ENCODE results near the gene TRA2B. TPM values are rescaled to one million over a fixed set of nuclear protein-coding genes. Genes with fewer than 3 reads are reported as not detected.

The TRA2B gene
- total RNA-seq, 1 donor from 2014 or later = 228 TPM

GRCh38 chr3:185900228-185900627 lies 37.6 kb downstream of the TRA2B start:
- no peak for TF ChIP-seq CTCF (IDR thresholded peaks at IDR 0.05; ENCODE audit: unreplicated experiment)

GRCh38 chr3:185896636-185897035 lies 41.2 kb downstream of the TRA2B start:
- Mint-ChIP-seq H3K27ac (no peak overlapping the region), H3K4me3 (no peak overlapping the region), H3K36me3 (no peaks in the 10 kb centered on the region), H3K4me1 (peaks cover 3% of the 10 kb centered on the region), H3K27me3 (ENCODE audit: low read depth) (no peaks in the 10 kb centered on the region), H3K9me3 (peaks cover 4% of the 10 kb centered on the region)
- TF ChIP-seq CTCF (IDR thresholded peaks at IDR 0.05; ENCODE audit: unreplicated experiment) = no peak
- no peak for DNase-seq (ENCODE audit: low spot score in 2 of 2, unreplicated experiment in 2 of 2)

More at GRCh38 chr3:185900228-185900627, 37.6 kb downstream of the TRA2B start:
- H3K27me3 Mint-ChIP-seq (ENCODE audit: low read depth) = no peaks in the 10 kb centered on the region
- peaks cover 4% of the 10 kb centered on the region for H3K9me3 Mint-ChIP-seq
- no peak overlapping the region for H3K4me3 Mint-ChIP-seq
- no peak for DNase-seq (ENCODE audit: low spot score in 2 of 2, unreplicated experiment in 2 of 2)
- H3K4me1 Mint-ChIP-seq = peaks cover 3% of the 10 kb centered on the region
- no peaks in the 10 kb centered on the region for H3K36me3 Mint-ChIP-seq
- H3K27ac Mint-ChIP-seq = no peak overlapping the region

GRCh38 chr3:185887066-185887465 lies 50.7 kb downstream of the TRA2B start:
- Mint-ChIP-seq H3K27me3 (ENCODE audit: low read depth) (no peaks in the 10 kb centered on the region), H3K27ac (no peak overlapping the region), H3K36me3 (no peaks in the 10 kb centered on the region), H3K9me3 (peaks cover 3% of the 10 kb centered on the region), H3K4me3 (no peak overlapping the region), H3K4me1 (no peaks in the 10 kb centered on the region)
- no peak for DNase-seq (ENCODE audit: low spot score in 2 of 2, unreplicated experiment in 2 of 2)
- no peak for TF ChIP-seq CTCF (IDR thresholded peaks at IDR 0.05; ENCODE audit: unreplicated experiment)

- DNase-seq (ENCODE audit: low spot score in 2 of 2, unreplicated experiment in 2 of 2) = no peak
- no peaks in the 10 kb centered on the region for H3K36me3 Mint-ChIP-seq
- no peaks in the 10 kb centered on the region for H3K27me3 Mint-ChIP-seq (ENCODE audit: low read depth)
- H3K27ac Mint-ChIP-seq = no peak overlapping the region
- H3K4me3 Mint-ChIP-seq = no peak overlapping the region
- H3K9me3 Mint-ChIP-seq = no peaks in the 10 kb centered on the region
- no peak for TF ChIP-seq CTCF (IDR thresholded peaks at IDR 0.05; ENCODE audit: unreplicated experiment)
- H3K4me1 Mint-ChIP-seq = no peaks in the 10 kb centered on the region
These were observed 53.2 kb downstream of the TRA2B start for GRCh38 chr3:185884641-185885040.

GRCh38 chr3:185881926-185882325 lies 55.9 kb downstream of the TRA2B start:
- Mint-ChIP-seq H3K36me3 (no peaks in the 10 kb centered on the region), H3K27me3 (ENCODE audit: low read depth) (no peaks in the 10 kb centered on the region), H3K27ac (no peak overlapping the region), H3K9me3 (no peaks in the 10 kb centered on the region), H3K4me1 (peaks cover 2% of the 10 kb centered on the region), H3K4me3 (no peak overlapping the region)
- TF ChIP-seq CTCF (IDR thresholded peaks at IDR 0.05; ENCODE audit: unreplicated experiment) = no peak
- no peak for DNase-seq (ENCODE audit: low spot score in 2 of 2, unreplicated experiment in 2 of 2)

- H3K4me3 Mint-ChIP-seq = no peak overlapping the region
- H3K9me3 Mint-ChIP-seq = no peaks in the 10 kb centered on the region
- no peak for TF ChIP-seq CTCF (IDR thresholded peaks at IDR 0.05; ENCODE audit: unreplicated experiment)
- DNase-seq (ENCODE audit: low spot score in 2 of 2, unreplicated experiment in 2 of 2) = no peak
- no peaks in the 10 kb centered on the region for H3K36me3 Mint-ChIP-seq
- peaks cover 2% of the 10 kb centered on the region for H3K4me1 Mint-ChIP-seq
- no peak overlapping the region for H3K27ac Mint-ChIP-seq
- H3K27me3 Mint-ChIP-seq (ENCODE audit: low read depth) = no peaks in the 10 kb centered on the region
These were observed 57.2 kb downstream of the TRA2B start for GRCh38 chr3:185880600-185880999.
